ENCODE measurements around the gene AP3B1.

- TF ChIP-seq POLR2A (IDR thresholded peaks at IDR 0.05; ENCODE audit: control extremely low read depth in 1 of 2, low read depth in 2 of 2, low read length in 2 of 2) (no peak), TAF1 (IDR thresholded peaks at IDR 0.05; ENCODE audit: low read depth, low read length) (no peak), CTCF (IDR thresholded peaks at IDR 0.05; ENCODE audit: control extremely low read depth in 1 of 3, insufficient read depth in 1 of 3, low read depth in 1 of 3, low read length in 3 of 3) (no peak), SRF (IDR thresholded peaks at IDR 0.05; ENCODE audit: low read depth, low read length) (no peak), NRF1 (IDR thresholded peaks at IDR 0.05; ENCODE audit: low read depth, low read length) (no peak), EP300 (IDR thresholded peaks at IDR 0.05; ENCODE audit: borderline replicate concordance in 1 of 2, low read depth in 2 of 2, low read length in 2 of 2) (no peak), SP2 (IDR thresholded peaks at IDR 0.05; ENCODE audit: low read length) (no peak), RAD21 (IDR thresholded peaks at IDR 0.05 in 1 of 2, conservative IDR thresholded peaks at IDR 0.05 in 1 of 2; ENCODE audit: low read depth in 2 of 2, low read length in 2 of 2) (no peak), ZNF274 (IDR thresholded peaks at IDR 0.05; ENCODE audit: borderline replicate concordance, extremely low read depth, low read length) (no peak)
These were observed 83.4 kb downstream of the AP3B1 start for GRCh38 chr5:78211052-78211451.

Data from H1 (cell line).